Neural crest cell (in vitro differentiated cells): ENCODE measurements around the gene CASP7. TPM values are rescaled to one million over a fixed set of nuclear protein-coding genes. Genes with fewer than 3 reads are reported as not detected.

Experiments used
- DNase-seq: peaks from one replicate; pipeline ENCODE4 v3.0.0; 2021; ENCODE audit warnings: low read depth, mixed read lengths, low spot score
- H3K27ac Mint-ChIP-seq: one replicate; pipeline ENCODE4 v1.8.0; 2021; ENCODE audit warnings: mild to moderate bottlenecking, mixed read lengths; ENCODE audit not compliant: unreplicated experiment
- H3K27me3 Mint-ChIP-seq: 2 replicates; pipeline ENCODE4 v1.8.0; 2021; ENCODE audit warnings: low read depth, mild to moderate bottlenecking, mixed read lengths
- H3K36me3 Mint-ChIP-seq: 2 replicates; pipeline ENCODE4 v1.8.0; 2021; ENCODE audit warnings: low read depth, mild to moderate bottlenecking, mixed read lengths
- H3K4me1 Mint-ChIP-seq: 2 replicates; pipeline ENCODE4 v1.8.0; 2021; ENCODE audit warnings: mixed read lengths
- H3K4me3 Mint-ChIP-seq: one replicate; pipeline ENCODE4 v1.8.0; 2021; ENCODE audit warnings: mild to moderate bottlenecking, mixed read lengths
- H3K9me3 Mint-ChIP-seq: 2 replicates; pipeline ENCODE4 v1.8.0; 2021; ENCODE audit warnings: mixed read lengths
- CTCF ChIP-seq: fragments of 200-600 bp; sonication (generic); conservative IDR thresholded peaks from 2 replicates; pipeline ENCODE4 v1.5.0; 2021; ENCODE audit warnings: antibody characterized with exemption, mild to moderate bottlenecking
- total RNA-seq: library from RNA; stranded (reverse); gene quantifications from 2 replicates; pipeline ENCODE4 v1.2.1, GENCODE V29; 2021

CASP7 gene
- total RNA-seq, 1 donor from 2014 or later, result 16.6 TPM

GRCh38 chr10:113661332-113661731, 18.4 kb upstream of the CASP7 start:
- Mint-ChIP-seq H3K27me3 (peaks cover 2% of the 10 kb centered on the region), H3K9me3 (no peaks in the 10 kb centered on the region), H3K4me3 (no peak overlapping the region), H3K27ac (no peak overlapping the region), H3K4me1 (no peaks in the 10 kb centered on the region), H3K36me3 (no peaks in the 10 kb centered on the region)
- no peak for TF ChIP-seq CTCF
- no peak for DNase-seq

GRCh38 chr10:113663142-113663541, 16.6 kb upstream of the CASP7 start:
- H3K4me1 Mint-ChIP-seq, result no peaks in the 10 kb centered on the region
- no peaks in the 10 kb centered on the region for H3K36me3 Mint-ChIP-seq
- no peak overlapping the region for H3K4me3 Mint-ChIP-seq
- DNase-seq, result no peak
- peaks cover 3% of the 10 kb centered on the region for H3K9me3 Mint-ChIP-seq
- H3K27me3 Mint-ChIP-seq, result no peaks in the 10 kb centered on the region
- H3K27ac Mint-ChIP-seq, result no peak overlapping the region
- TF ChIP-seq CTCF, result no peak

- TF ChIP-seq CTCF, result no peak
- no peaks in the 10 kb centered on the region for H3K27me3 Mint-ChIP-seq
- no peaks in the 10 kb centered on the region for H3K4me1 Mint-ChIP-seq
- no peak for DNase-seq
- no peak within 1 kb of the TSS for H3K27ac Mint-ChIP-seq
- no peak within 1 kb of the TSS for H3K4me3 Mint-ChIP-seq
- no peaks in the 10 kb centered on the region for H3K36me3 Mint-ChIP-seq
- peaks cover 3% of the 10 kb centered on the region for H3K9me3 Mint-ChIP-seq
Measured at GRCh38 chr10:113663908-113664307, 15.8 kb upstream of the CASP7 start, which contains the start of gene NRAP. Gene NRAP (minus strand): TSS chr10:113664041. CDS start chr10:113663882, 159 bp downstream.

- H3K36me3 Mint-ChIP-seq, result no peaks in the 10 kb centered on the region
- TF ChIP-seq CTCF, result no peak
Measured at GRCh38 chr10:113665352-113665751, 14.4 kb upstream of the CASP7 start.

GRCh38 chr10:113665806-113666354, 13.8 kb upstream of the CASP7 start:
- H3K4me3 Mint-ChIP-seq, result no peak overlapping the region
- no peak for TF ChIP-seq CTCF
- peaks cover 3% of the 10 kb centered on the region for H3K9me3 Mint-ChIP-seq
- H3K27me3 Mint-ChIP-seq, result no peaks in the 10 kb centered on the region
- no peak for DNase-seq
- no peaks in the 10 kb centered on the region for H3K4me1 Mint-ChIP-seq
- H3K36me3 Mint-ChIP-seq, result no peaks in the 10 kb centered on the region
- H3K27ac Mint-ChIP-seq, result no peak overlapping the region

More at GRCh38 chr10:113665352-113665751, 14.4 kb upstream of the CASP7 start:
- Mint-ChIP-seq H3K4me3 (no peak overlapping the region), H3K4me1 (no peaks in the 10 kb centered on the region), H3K27me3 (no peaks in the 10 kb centered on the region), H3K27ac (no peak overlapping the region), H3K9me3 (peaks cover 3% of the 10 kb centered on the region)
- DNase-seq, result no peak
